Mononuclear cell (primary cell): ENCODE data around the gene UNCX. TPM values are rescaled to one million over a fixed set of nuclear protein-coding genes. Genes with fewer than 3 reads are reported as not detected.

Experiments
- H3K27me3 ChIP-seq: 2 replicates; pipeline ENCODE4 v1.6.0; 2011; ENCODE audit warnings: low read length, control low read depth; ENCODE audit not compliant: insufficient read depth
- H3K4me1 ChIP-seq: 2 replicates; pipeline ENCODE4 v1.5.1; 2011; ENCODE audit warnings: mild to moderate bottlenecking, low read length, control low read depth; ENCODE audit not compliant: insufficient read depth
- H3K4me3 ChIP-seq: 2 replicates; pipeline ENCODE4 v1.5.1; 2011; ENCODE audit warnings: mild to moderate bottlenecking, low read length, moderate library complexity
- H3K9me3 ChIP-seq: 2 replicates; pipeline ENCODE4 v1.5.1; 2011; ENCODE audit warnings: low read depth, mild to moderate bottlenecking, control low read depth, low read length
- total RNA-seq: library from RNA; depleted of rRNA; stranded (reverse); fragments of >200 nt; gene quantifications from one replicate; pipeline ENCODE4 v1.2.3, GENCODE V29; 2012

The UNCX gene
- total RNA-seq, 1 donor, result not detected

GRCh38 chr7:1242256-1242605 lies 9.6 kb downstream of the UNCX start:
- H3K27me3 ChIP-seq, result peaks cover 85% of the 10 kb centered on the region
- H3K4me1 ChIP-seq, result peaks cover under 1% of the 10 kb centered on the region
- no peak overlapping the region for H3K4me3 ChIP-seq
- no peaks in the 10 kb centered on the region for H3K9me3 ChIP-seq

DNA sequence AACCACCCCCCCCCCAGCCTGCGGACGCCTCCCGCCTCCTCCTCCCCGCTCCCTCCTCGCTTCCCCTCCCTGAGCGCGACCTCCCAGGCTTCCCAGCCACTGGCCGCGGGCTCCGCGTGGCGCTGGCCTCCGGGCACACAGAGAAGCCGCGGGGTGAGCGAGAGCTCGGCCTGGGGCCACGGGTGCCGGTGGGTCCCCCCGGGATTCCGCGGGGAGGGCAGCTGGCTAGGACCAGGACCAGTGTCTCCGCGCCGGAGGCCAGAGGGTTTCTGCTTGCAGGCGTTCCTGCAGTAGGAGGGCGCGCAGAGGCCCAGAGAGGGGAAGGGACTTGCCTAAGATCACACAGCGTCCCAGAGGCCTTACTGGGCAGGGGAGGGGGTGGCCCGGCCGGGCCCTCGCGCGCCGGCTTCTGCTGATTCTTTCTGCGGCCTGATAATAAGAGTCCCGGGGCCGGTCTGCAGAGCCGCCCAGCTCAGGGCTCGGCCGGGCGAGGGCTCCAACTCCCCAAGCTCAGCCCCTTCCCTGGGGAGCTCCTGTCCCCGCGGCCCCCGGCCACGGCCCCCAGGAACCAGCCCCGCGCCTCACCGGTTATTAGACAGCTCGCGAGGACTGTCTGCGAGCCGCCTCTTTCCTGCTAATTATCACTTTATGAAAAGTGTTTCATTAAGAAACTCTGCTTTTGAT lies 10.1 kb downstream of the UNCX start:
- no peaks in the 10 kb centered on the region for H3K9me3 ChIP-seq
- H3K27me3 ChIP-seq, result peaks cover 84% of the 10 kb centered on the region
- peaks cover under 1% of the 10 kb centered on the region for H3K4me1 ChIP-seq
- H3K4me3 ChIP-seq, result no peak overlapping the region

DNA sequence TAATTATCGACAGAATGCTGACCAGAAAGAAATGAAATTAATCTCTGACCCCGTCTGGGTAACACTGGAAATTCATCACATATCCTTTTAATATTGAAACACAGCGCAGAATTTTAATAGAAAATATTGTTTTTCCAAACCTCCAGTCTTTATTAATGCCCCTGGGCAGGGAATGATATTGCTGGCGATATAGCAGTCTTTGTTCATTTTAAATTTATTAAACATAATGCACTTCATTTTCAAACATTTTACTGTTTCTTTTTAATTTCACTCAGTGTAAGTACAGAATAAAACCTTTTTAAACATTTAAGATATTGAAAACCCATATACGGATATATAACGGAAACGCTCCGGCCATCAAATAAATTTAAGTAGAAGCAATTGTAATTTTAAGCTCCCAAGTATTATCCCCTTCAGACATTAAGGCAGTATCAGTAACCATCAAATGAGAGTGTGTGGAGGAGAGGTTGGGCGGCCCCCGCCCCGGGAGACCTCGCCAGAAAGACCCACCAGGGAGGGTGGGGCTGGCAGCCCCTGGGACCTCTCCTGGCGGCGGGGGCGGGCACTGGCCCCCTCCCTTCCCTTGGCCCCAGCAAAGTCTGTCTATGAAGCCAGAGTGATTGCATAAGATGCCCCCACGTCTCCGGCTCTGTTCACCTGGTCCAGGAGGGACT lies 10.8 kb downstream of the UNCX start:
- no peaks in the 10 kb centered on the region for H3K9me3 ChIP-seq
- H3K27me3 ChIP-seq, result peaks cover 86% of the 10 kb centered on the region

GRCh38 chr7:1243964-1244416 lies 11.3 kb downstream of the UNCX start:
- Histone ChIP-seq H3K9me3 (no peaks in the 10 kb centered on the region), H3K27me3 (peaks cover 85% of the 10 kb centered on the region), H3K4me3 (no peak overlapping the region), H3K4me1 (peaks cover 9% of the 10 kb centered on the region)

More for the DNA sequence above, 10.8 kb downstream of the UNCX start:
- peaks cover 8% of the 10 kb centered on the region for H3K4me1 ChIP-seq
- no peak overlapping the region for H3K4me3 ChIP-seq

GRCh38 chr7:1244700-1245523 lies 12.2 kb downstream of the UNCX start:
- Histone ChIP-seq H3K4me3 (no peak overlapping the region), H3K27me3 (peaks cover 79% of the 10 kb centered on the region), H3K9me3 (no peaks in the 10 kb centered on the region)

DNA sequence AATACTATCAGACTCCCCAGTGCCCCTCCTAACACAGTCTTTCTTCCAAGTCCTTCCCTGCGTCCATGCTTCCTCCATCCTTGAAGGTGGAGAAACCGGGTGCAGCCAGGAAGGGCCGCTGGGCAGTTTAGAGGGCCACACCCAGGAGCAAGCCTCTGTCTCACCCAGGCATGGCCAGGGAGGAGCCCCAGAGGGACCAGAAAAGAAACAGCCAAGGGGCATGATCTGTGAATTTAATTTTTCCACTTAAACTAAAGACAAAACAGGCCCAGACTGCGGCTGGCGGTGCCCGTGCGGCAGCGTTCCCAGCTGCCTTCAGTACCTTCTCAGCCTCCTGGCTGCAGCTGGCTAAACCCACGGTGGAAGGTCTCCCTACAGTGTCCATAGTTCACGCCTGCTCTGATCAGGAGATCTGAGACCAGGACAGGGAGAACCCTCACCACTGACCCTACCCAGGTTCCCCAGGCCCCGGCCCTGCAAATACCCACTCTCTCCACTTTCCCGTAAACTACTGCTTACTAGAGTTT lies 12.9 kb downstream of the UNCX start:
- Histone ChIP-seq H3K27me3 (peaks cover 78% of the 10 kb centered on the region), H3K9me3 (no peaks in the 10 kb centered on the region), H3K4me3 (no peak overlapping the region), H3K4me1 (peaks cover 9% of the 10 kb centered on the region)

More at GRCh38 chr7:1244700-1245523, 12.2 kb downstream of the UNCX start:
- peaks cover 9% of the 10 kb centered on the region for H3K4me1 ChIP-seq

DNA sequence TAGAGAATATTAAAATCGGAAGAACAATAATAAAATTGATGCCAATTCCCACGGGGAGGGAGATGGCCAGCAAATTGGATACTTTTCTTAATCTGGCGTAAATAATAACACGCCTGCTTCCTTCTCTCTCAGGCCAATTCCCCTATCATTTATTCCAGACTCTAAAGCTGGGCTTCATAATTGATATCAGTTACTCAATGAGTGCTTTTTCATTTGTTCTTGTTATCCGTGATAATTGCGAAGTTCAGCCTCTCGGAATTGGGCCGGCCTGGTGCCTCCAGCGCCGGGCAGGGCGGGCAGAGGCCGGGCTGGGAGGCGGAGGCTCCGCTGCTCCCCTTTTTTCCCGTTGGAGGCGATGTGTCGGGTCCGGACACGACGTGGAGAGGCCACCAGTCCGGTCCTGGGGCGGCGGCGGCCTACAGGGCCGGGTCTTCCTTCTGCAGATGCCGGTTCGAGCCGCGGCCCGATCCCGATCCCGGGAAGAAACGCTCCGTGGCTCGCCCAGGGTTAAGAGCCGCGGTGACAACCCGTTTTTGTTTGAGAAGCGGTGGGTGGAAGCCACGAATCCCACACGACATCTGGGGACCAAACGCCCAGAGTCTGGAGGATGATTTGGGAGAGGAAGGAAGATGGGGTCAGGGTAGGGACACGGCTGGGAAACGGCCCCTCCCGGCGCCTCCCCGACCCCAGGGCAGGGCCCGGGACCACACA lies 13.6 kb downstream of the UNCX start:
- H3K4me1 ChIP-seq, result peaks cover 9% of the 10 kb centered on the region
- no peak overlapping the region for H3K4me3 ChIP-seq
- H3K27me3 ChIP-seq, result peaks cover 75% of the 10 kb centered on the region
- no peaks in the 10 kb centered on the region for H3K9me3 ChIP-seq

DNA sequence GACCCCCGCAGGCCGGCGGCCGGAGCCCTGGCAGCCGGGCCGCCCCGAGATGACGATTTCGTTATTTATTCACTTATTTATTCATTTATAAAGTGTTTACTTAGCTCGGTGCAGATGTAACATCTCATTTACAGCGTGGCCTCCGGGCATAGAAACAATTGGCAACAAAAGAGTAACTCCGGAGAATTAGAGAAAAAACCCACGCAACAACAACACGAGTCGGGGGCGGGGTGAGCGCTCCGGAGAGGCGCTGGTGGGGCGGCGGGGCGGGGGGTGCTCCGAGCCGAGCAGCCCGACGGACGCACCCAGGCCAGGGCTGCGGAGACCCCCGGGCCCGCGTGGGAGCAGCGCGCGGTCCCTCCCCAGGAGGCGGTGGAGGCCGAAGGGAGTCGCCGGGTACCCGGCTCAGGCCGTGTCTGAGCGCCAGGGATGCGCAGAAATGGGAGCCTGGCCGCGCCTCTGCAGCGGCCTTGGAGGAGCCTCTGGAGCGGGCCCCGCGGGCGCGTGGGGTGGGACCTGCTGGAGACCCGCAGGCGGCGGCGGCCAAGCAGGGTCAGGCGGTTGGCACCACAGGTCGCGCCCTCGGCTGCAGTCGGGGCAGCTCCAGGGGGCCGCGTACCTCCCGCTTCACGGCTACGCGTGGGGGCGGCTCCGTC lies 14.3 kb downstream of the UNCX start:
- peaks cover 71% of the 10 kb centered on the region for H3K27me3 ChIP-seq
- no peak overlapping the region for H3K4me3 ChIP-seq
- peaks cover 9% of the 10 kb centered on the region for H3K4me1 ChIP-seq
- H3K9me3 ChIP-seq, result no peaks in the 10 kb centered on the region

DNA sequence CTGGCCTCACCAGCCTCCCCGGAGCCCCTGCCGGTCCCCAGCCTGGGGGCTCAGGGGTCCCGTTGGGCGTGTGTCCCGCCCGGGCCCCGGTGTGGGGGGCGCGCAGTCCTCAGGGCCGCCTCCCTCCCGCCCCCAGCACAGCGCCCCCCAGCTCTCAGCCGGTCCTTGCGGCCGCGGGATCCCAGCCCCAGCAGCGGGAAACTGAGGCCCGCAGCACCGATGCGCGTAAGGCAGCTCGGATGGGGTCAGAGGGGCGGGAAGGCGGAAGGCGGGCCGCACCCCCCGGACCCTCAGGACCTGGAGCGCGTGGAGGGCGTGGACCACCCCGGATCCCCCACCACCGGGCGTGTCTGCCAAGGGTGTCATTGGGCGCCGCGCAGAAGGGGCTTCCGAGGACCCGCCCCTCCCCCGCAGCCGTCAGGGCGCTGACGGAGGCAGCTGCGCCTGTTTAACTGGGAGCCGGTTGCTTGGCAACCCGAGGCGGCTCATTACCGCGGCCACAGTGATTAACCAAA lies 14.9 kb downstream of the UNCX start:
- Histone ChIP-seq H3K27me3 (peaks cover 66% of the 10 kb centered on the region), H3K4me3 (no peak overlapping the region), H3K9me3 (no peaks in the 10 kb centered on the region), H3K4me1 (peaks cover 9% of the 10 kb centered on the region)

DNA sequence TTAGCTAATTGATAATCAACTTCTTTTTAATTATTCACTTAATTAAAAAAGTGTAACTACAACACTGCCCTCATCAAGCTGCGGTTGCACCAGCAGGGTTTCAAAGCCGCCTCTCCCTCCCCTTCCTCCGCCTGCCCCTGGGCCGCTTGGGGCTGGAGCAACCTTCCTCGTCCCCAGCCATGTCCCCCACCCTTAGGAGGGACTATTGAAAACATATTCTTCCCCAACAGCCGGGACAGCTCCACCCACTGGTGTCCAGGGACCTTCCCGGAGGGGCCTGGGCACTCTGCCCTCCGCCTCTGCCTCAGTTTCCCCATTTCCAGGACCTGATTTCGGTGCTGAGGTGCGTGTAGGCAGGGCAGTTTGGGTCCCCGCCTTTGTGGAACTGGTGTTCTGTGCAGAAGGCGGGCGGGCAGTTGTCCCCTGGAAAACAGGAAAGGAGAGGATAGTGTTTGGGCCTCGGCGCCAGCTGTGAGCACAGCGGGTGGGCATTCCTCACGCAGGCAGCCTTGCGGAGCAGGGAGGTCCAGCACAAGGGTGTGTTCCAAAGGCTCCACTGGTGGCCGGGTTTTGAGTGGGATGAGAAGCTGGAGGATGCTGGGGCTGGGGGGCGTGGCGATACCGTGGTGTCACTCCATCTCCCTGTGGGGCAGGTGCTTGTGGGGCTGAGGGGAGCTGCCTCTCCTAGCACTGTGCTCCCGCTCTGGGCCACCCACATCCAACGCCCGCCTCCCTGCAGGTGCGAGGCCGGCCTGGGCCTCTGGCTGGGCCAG lies 15.7 kb downstream of the UNCX start:
- Histone ChIP-seq H3K4me1 (peaks cover 9% of the 10 kb centered on the region), H3K4me3 (no peak overlapping the region), H3K9me3 (no peaks in the 10 kb centered on the region), H3K27me3 (peaks cover 59% of the 10 kb centered on the region)

- peaks cover 9% of the 10 kb centered on the region for H3K4me1 ChIP-seq
- H3K4me3 ChIP-seq, result no peak overlapping the region
- no peaks in the 10 kb centered on the region for H3K9me3 ChIP-seq
- H3K27me3 ChIP-seq, result peaks cover 52% of the 10 kb centered on the region
These were observed 16.4 kb downstream of the UNCX start for GRCh38 chr7:1248916-1249581.

GRCh38 chr7:1249731-1250130 lies 17.1 kb downstream of the UNCX start:
- Histone ChIP-seq H3K4me3 (no peak overlapping the region), H3K9me3 (no peaks in the 10 kb centered on the region), H3K27me3 (peaks cover 45% of the 10 kb centered on the region), H3K4me1 (peaks cover 9% of the 10 kb centered on the region)

DNA sequence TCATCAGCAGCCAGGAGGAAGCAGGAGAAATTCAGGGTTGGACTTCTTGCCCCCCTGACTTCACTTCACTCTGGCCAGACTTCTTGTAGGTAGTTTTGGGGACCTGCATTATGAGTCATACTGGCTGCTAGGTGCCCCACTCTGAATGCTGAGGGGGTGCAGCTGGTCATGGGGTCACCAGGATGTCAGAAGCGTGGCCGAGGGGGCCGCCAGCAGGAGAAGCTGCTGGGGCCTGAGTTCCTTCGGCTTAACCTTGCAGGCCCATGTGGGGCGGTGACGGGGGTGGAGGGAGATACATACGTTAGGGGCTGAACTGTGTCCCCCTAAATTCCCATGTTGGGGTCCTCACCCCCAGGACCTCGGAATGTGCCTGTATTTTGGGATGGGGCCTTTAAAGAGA lies 18.2 kb downstream of the UNCX start:
- Histone ChIP-seq H3K4me1 (peaks cover 9% of the 10 kb centered on the region), H3K27me3 (peaks cover 33% of the 10 kb centered on the region), H3K9me3 (no peaks in the 10 kb centered on the region), H3K4me3 (no peak overlapping the region)
